Trophoblast cell (in vitro differentiated cells and primary cell): ENCODE results near the gene CCDC183.
A peak's percentile ranks its signal among the peaks of the same experiment; 100 is the strongest.

Experiments
- DNase-seq, 2 donors: peaks; one replicate each; pipeline ENCODE4 v3.0.0-alpha.2; 2016
- H2AFZ ChIP-seq: 2 replicates; pipeline ENCODE4 v1.6.1; 2013; ENCODE audit warnings: low read length, moderate library complexity, mild to moderate bottlenecking; ENCODE audit not compliant: insufficient read depth, poor library complexity
- H2AK5ac ChIP-seq: 2 replicates; pipeline ENCODE4 v1.6.1; 2013; ENCODE audit warnings: mild to moderate bottlenecking, low read length
- H2BK120ac ChIP-seq: 2 replicates; pipeline ENCODE4 v1.6.1; 2013; ENCODE audit warnings: low read length, mild to moderate bottlenecking, moderate library complexity; ENCODE audit not compliant: insufficient read depth, poor library complexity
- H2BK12ac ChIP-seq: 2 replicates; pipeline ENCODE4 v1.6.1; 2013; ENCODE audit warnings: mild to moderate bottlenecking, low read length, moderate library complexity
- H2BK5ac ChIP-seq: 2 replicates; pipeline ENCODE4 v1.6.1; 2013; ENCODE audit warnings: low read length, low read depth, moderate library complexity, mild to moderate bottlenecking; ENCODE audit not compliant: poor library complexity
- H3K14ac ChIP-seq: 2 replicates; pipeline ENCODE4 v1.6.1; 2013; ENCODE audit warnings: mild to moderate bottlenecking, low read length
- H3K18ac ChIP-seq: 2 replicates; pipeline ENCODE4 v1.6.1; 2013; ENCODE audit warnings: mild to moderate bottlenecking, low read length
- H3K23ac ChIP-seq: 2 replicates; pipeline ENCODE4 v1.6.1; 2013; ENCODE audit warnings: low read length
- H3K27ac ChIP-seq: 2 replicates; pipeline ENCODE4 v1.5.1; 2013; ENCODE audit warnings: low read depth, mild to moderate bottlenecking, inconsistent platforms, low read length, moderate library complexity
- H3K27me3 ChIP-seq: 2 replicates; pipeline ENCODE4 v1.6.1; 2013; ENCODE audit warnings: inconsistent platforms, mild to moderate bottlenecking, low read length, moderate library complexity; ENCODE audit not compliant: insufficient read depth
- H3K36me3 ChIP-seq, 2 experiments: 1 replicate in 1 of 2; 2 replicates in 1 of 2; pipeline ENCODE4 v1.6.1; 2013; ENCODE audit warnings: low read length in 2 of 2, mild to moderate bottlenecking in 2 of 2, moderate library complexity in 1 of 2; ENCODE audit not compliant: insufficient read depth in 2 of 2, control insufficient read depth in 1 of 2
- H3K4ac ChIP-seq: 2 replicates; pipeline ENCODE4 v1.6.1; 2013; ENCODE audit warnings: low read depth, mild to moderate bottlenecking, low read length, moderate library complexity
- H3K4me1 ChIP-seq, 2 experiments: 1 replicate in 1 of 2; 2 replicates in 1 of 2; pipeline ENCODE4 v1.6.1; 2013; ENCODE audit warnings: low read length in 2 of 2, mild to moderate bottlenecking in 2 of 2, moderate library complexity in 1 of 2; ENCODE audit not compliant: insufficient read depth in 2 of 2, control insufficient read depth in 1 of 2
- H3K4me2 ChIP-seq: 2 replicates; pipeline ENCODE4 v1.6.1; 2013; ENCODE audit warnings: inconsistent platforms, mild to moderate bottlenecking, low read length, moderate library complexity
- H3K4me3 ChIP-seq: 2 replicates; pipeline ENCODE4 v1.5.1; 2013; ENCODE audit warnings: mild to moderate bottlenecking, low read depth, low read length, inconsistent platforms
- H3K79me1 ChIP-seq: one replicate; pipeline ENCODE4 v1.6.1; 2013; ENCODE audit warnings: low read length
- H3K79me2 ChIP-seq: 2 replicates; pipeline ENCODE4 v1.6.1; 2013; ENCODE audit warnings: low read length, mild to moderate bottlenecking; ENCODE audit not compliant: control insufficient read depth, insufficient read depth, poor library complexity
- H3K9ac ChIP-seq: 2 replicates; pipeline ENCODE4 v1.6.1; 2013; ENCODE audit warnings: mild to moderate bottlenecking, low read length
- H3K9me3 ChIP-seq: 2 replicates; pipeline ENCODE4 v1.6.1; 2013; ENCODE audit warnings: low read depth, mild to moderate bottlenecking, control low read depth, inconsistent platforms, low read length; ENCODE audit not compliant: insufficient read depth
- H4K12ac ChIP-seq: 2 replicates; pipeline ENCODE4 v1.6.1; 2013; ENCODE audit warnings: low read depth, mild to moderate bottlenecking, low read length, moderate library complexity
- H4K8ac ChIP-seq: 2 replicates; pipeline ENCODE4 v1.6.1; 2013; ENCODE audit warnings: low read depth, mild to moderate bottlenecking, low read length, moderate library complexity
- H4K91ac ChIP-seq: one replicate; pipeline ENCODE4 v1.6.1; 2013; ENCODE audit warnings: low read depth, mild to moderate bottlenecking, low read length, moderate library complexity
- WGBS: extraction: QIAGEN DNeasy Blood & Tissue Kit; methylation state at CpG from one replicate; pipeline ENCODE4 v1.1.7; 2013; ENCODE audit warnings: missing lambda C conversion rate; ENCODE audit not compliant: insufficient read length, insufficient coverage; ENCODE audit errors: extremely low coverage; 5-methylcytosine and 5-hydroxymethylcytosine counted together

CCDC183 gene

DNA sequence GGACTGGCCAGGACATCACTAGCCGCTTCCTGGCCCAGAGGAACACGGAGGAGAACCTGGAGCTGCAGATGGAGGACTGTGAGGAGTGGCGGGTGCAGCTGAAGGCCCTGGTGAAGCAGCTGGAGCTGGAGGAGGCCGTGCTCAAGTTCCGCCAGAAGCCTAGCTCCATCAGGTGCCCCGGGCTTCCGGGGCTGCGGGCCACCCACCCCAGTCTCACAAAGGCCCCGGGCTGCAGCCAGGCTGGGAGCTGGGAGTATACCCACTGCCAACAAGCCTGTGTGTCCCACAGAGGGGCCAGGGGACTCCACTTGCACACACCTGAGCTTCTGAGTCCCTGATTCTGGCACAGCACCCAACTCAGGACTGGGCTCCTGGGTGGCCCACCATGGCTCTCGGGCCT, 9.9 kb downstream of the CCDC183 start:
- no CpG with 5 or more reads among the region's 10 CpGs for WGBS
- Histone ChIP-seq H3K27ac (no peak overlapping the region), H3K27me3 (no peaks in the 10 kb centered on the region), H3K4me3 (no peak overlapping the region), H2AFZ (no peak overlapping the region), H4K8ac (no peak overlapping the region), H3K9ac (no peak overlapping the region), H4K12ac (no peak overlapping the region), H2BK120ac (no peak overlapping the region), H3K4me1 (peaks cover 12 to 17% of the 10 kb centered on the region in 2 experiments), H2BK5ac (no peak overlapping the region), H3K79me1 (peaks cover 17% of the 10 kb centered on the region), H3K18ac (no peak overlapping the region), H3K36me3 (peaks cover 13 to 24% of the 10 kb centered on the region in 2 experiments), H4K91ac (no peak overlapping the region), H2BK12ac (no peak overlapping the region), H3K23ac (no peak overlapping the region), H3K4me2 (no peak overlapping the region), H3K4ac (no peak overlapping the region), H2AK5ac (no peak overlapping the region), H3K9me3 (no peaks in the 10 kb centered on the region), H3K79me2 (peaks cover 17% of the 10 kb centered on the region), H3K14ac (no peak overlapping the region)
- no peak for DNase-seq

DNA sequence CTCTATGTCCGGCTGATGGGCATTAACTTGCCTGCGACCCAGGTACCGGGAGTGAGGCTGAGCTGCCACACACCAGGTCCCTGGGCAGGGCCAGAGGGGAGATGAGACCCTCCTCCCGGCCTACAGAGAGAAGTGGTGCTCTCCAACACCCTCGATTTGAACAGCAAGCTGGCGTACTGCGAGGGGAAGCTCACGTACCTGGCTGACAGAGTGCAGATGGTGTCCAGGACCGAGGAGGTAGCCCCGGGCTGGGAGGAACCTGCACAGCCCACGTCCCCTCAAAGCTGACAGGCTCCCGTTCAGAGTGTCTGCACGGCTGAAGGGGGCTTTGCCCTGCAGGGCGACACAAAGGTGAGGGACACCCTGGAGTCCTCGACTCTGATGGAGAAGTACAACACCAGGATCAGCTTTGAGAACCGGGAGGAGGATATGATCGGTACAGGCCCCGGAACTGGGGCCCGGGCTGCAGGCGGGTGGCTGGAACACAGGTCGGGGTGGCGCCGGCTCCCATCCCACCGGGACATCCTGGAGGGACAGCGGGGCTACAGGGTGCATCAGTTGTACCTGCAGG, 10.6 kb downstream of the CCDC183 start:
- no peaks in the 10 kb centered on the region for H3K27me3 ChIP-seq
- DNase-seq: no peak
- H2BK5ac ChIP-seq: peak overlapping the region; percentile 22
- no peaks in the 10 kb centered on the region for H3K9me3 ChIP-seq
- peaks cover 9 to 17% of the 10 kb centered on the region in 2 experiments for H3K4me1 ChIP-seq
- peak overlapping the region; percentile 14 for H2AK5ac ChIP-seq
- no peak overlapping the region for H2BK120ac ChIP-seq
- H3K79me1 ChIP-seq: peaks cover 17% of the 10 kb centered on the region
- peak overlapping the region; percentile 24 for H3K4ac ChIP-seq
- peak overlapping the region; percentile 80 for H4K91ac ChIP-seq
- H3K4me3 ChIP-seq: no peak overlapping the region
- H2AFZ ChIP-seq: no peak overlapping the region
- peak overlapping the region; percentile 62 for H3K18ac ChIP-seq
- no peak overlapping the region for H3K23ac ChIP-seq
- H3K4me2 ChIP-seq: peak overlapping the region; percentile 68
- H3K14ac ChIP-seq: peak overlapping the region; percentile 54
- H2BK12ac ChIP-seq: no peak overlapping the region
- H3K27ac ChIP-seq: no peak overlapping the region
- H4K12ac ChIP-seq: peak overlapping the region; percentile 83
- H3K79me2 ChIP-seq: peaks cover 17% of the 10 kb centered on the region
- WGBS: no CpG with 5 or more reads among the region's 25 CpGs
- H4K8ac ChIP-seq: peak overlapping the region; percentile 89
- peak overlapping the region; percentile 36 for H3K9ac ChIP-seq
- H3K36me3 ChIP-seq: peaks cover 16 to 27% of the 10 kb centered on the region in 2 experiments

DNA sequence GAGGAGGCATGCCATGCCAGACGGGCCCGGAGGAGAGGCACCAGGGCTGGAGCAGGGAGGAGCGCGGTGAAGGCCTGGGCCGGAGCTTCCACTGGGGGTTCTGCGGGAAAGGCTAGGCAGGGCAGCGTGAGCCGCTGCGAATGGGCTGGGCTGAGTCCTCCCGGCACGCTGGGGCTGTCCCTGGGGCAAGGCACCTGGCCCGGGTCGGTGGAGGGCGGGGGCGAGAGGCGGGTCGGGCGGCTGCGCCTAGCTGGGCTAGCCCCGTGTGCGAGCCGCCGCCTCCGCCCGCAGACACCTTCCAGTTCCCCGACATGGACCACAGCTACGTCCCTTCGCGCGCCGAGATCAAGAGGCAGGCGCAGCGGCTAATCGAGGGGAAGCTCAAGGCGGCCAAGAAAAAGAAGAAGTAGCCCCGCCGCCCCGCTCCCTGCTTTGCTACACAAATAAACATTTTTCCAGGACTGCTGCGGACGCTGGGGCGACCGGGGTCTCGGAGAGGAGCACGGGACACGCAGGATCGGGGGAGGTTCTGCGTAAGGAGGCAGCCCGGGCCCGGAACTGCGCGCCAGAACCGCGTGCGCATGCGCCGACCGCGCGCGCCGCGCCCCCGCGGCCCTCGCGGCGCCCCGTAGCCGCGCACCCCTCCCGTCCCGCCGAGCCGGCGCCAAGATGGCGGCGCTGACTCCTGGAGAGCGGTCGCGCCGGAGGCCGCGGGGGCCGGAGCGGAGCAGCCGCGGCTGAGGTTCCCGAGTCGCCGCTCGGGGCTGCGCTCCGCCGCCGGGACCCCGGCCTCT, 11.3 kb downstream of the CCDC183 start, which contains the start of gene RABL6:
Gene RABL6, plus strand, starts transcription at position 668 of the 794 bp plus-strand sequence. CDS start 249 bp downstream, outside the sequence.
- Histone ChIP-seq H3K9ac (peak within 1 kb of the TSS; percentile 88), H3K27ac (peak within 1 kb of the TSS; percentile 75), H2BK5ac (peak within 1 kb of the TSS; percentile 76), H4K12ac (peak within 1 kb of the TSS; percentile 83), H3K9me3 (no peaks in the 10 kb centered on the region), H4K8ac (peak within 1 kb of the TSS; percentile 89), H3K27me3 (no peaks in the 10 kb centered on the region), H3K4ac (peak within 1 kb of the TSS; percentile 84), H2BK120ac (peak within 1 kb of the TSS; percentile 80), H3K14ac (peak within 1 kb of the TSS; percentile 78), H2AFZ (peak within 1 kb of the TSS; percentile 75), H2BK12ac (peak within 1 kb of the TSS; percentile 18), H3K79me2 (peaks cover 17% of the 10 kb centered on the region), H3K4me1 (peaks cover 9 to 17% of the 10 kb centered on the region in 2 experiments), H4K91ac (peak within 1 kb of the TSS; percentile 88), H3K4me2 (peak within 1 kb of the TSS; percentile 87), H3K79me1 (peaks cover 17% of the 10 kb centered on the region), H3K36me3 (peaks cover 16 to 27% of the 10 kb centered on the region in 2 experiments), H3K18ac (peak within 1 kb of the TSS; percentile 82), H3K4me3 (peak within 1 kb of the TSS; percentile 90), H3K23ac (no peak within 1 kb of the TSS), H2AK5ac (peak within 1 kb of the TSS; percentile 31)
- DNase-seq: peak; percentile 52 to 80
- WGBS: no CpG with 5 or more reads among the region's 96 CpGs

DNA sequence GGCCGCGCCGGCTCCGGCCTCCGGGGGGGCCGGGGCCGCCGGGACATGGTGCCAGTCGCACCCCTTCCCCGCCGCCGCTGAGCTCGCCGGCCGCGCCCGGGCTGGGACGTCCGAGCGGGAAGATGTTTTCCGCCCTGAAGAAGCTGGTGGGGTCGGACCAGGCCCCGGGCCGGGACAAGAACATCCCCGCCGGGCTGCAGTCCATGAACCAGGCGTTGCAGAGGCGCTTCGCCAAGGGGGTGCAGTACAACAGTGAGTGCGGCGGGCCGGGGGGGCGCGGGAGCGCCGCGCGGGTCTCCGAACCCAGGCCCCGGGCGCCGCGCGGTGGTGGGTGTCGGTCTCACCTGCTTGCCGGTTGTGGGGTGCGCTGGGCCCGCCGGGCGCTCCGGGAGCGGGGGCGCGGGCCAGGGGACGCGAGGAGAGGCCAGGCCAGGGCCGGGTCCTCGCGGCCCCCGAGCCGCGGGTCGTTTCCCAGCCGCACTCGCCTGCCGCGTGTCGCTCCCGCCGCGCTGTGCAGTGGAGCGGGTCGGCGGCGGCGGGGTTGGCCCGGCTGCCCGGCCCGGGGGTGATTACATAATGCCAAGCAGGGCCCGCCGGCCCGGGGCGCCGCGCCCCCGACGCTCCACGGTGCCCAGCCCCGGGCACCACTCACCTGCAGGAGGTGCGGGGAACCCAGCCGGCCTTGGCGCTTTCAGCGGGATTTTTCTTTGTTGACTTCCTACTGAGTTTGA, 12.1 kb downstream of the CCDC183 start:
- Histone ChIP-seq H4K91ac (peak overlapping the region; percentile 88), H3K4me2 (peak overlapping the region; percentile 87), H3K27ac (peak overlapping the region; percentile 75), H3K9ac (peak overlapping the region; percentile 88), H2BK120ac (peak overlapping the region; percentile 80), H2BK12ac (peak overlapping the region; percentile 18), H3K4me3 (peak overlapping the region; percentile 90), H3K14ac (peak overlapping the region; percentile 78), H3K27me3 (no peaks in the 10 kb centered on the region), H3K79me1 (peaks cover 17% of the 10 kb centered on the region), H2BK5ac (peak overlapping the region; percentile 76), H4K8ac (peak overlapping the region; percentile 85), H2AK5ac (peak overlapping the region; percentile 31), H3K4me1 (peaks cover 9 to 17% of the 10 kb centered on the region in 2 experiments), H4K12ac (peak overlapping the region; percentile 70), H3K79me2 (peaks cover 17% of the 10 kb centered on the region), H3K9me3 (no peaks in the 10 kb centered on the region), H3K23ac (no peak overlapping the region), H3K18ac (peak overlapping the region; percentile 82), H3K4ac (peak overlapping the region; percentile 84), H2AFZ (peak overlapping the region; percentile 75), H3K36me3 (peaks cover 21 to 31% of the 10 kb centered on the region in 2 experiments)
- no CpG with 5 or more reads among the region's 93 CpGs for WGBS
- peak in 1 of 2 donors; percentile 34 for DNase-seq
